HepG2 (cell line): Measurements from ENCODE around the gene LYZ. TPM values are rescaled to one million over a fixed set of nuclear protein-coding genes. Genes with fewer than 3 reads are reported as not detected.

Source experiments
- AGO2 ChIP-seq: fragments of 200-400 bp; formaldehyde crosslinking; optimal IDR thresholded peaks from 2 replicates; pipeline ENCODE3; 2017; ENCODE audit warnings: mild to moderate bottlenecking, low read depth, low read length, moderate library complexity
- ARNTL ChIP-seq: sonication (generic); formaldehyde crosslinking; IDR thresholded peaks from 2 replicates; pipeline ENCODE4 v1.4.0; 2020; ENCODE audit warnings: mild to moderate bottlenecking, missing genetic modification reagents
- CREB1 ChIP-seq, 2 experiments: fragments of 450-650 bp in 1 of 2; IDR thresholded peaks; 2 replicates each; pipeline ENCODE4 v1.6.1; 2016 to 2017; ENCODE audit warnings: control low read depth in 1 of 2, mild to moderate bottlenecking in 1 of 2, missing compliant biosample characterization in 1 of 2, missing genetic modification characterization in 1 of 2
- CSRNP2 ChIP-seq: sonication (generic); formaldehyde crosslinking; conservative IDR thresholded peaks from 2 replicates; pipeline ENCODE4 v1.8.0; 2022; ENCODE audit warnings: low read depth, missing genetic modification reagents
- DPF2 ChIP-seq: sonication (generic); formaldehyde crosslinking; IDR thresholded peaks from 2 replicates; pipeline ENCODE4 v1.4.0; 2020; ENCODE audit warnings: mild to moderate bottlenecking, low read depth, missing genetic modification reagents, borderline replicate concordance
- FOXA3 ChIP-seq: IDR thresholded peaks from 2 replicates; pipeline ENCODE4 v1.6.1; 2016; ENCODE audit warnings: missing genetic modification reagents, missing compliant biosample characterization
- GABPA ChIP-seq, 2 experiments: IDR thresholded peaks; 2 replicates each; pipeline ENCODE4 v1.6.1; 2011 to 2016; ENCODE audit warnings: low read depth in 2 of 2, low read length in 1 of 2, missing biosample characterization in 1 of 2, missing genetic modification characterization in 1 of 2
- KDM4B ChIP-seq: sonication (generic); formaldehyde crosslinking; IDR thresholded peaks from 2 replicates; pipeline ENCODE4 v1.4.0; 2020; ENCODE audit warnings: missing genetic modification reagents
- NCOA2 ChIP-seq: sonication (generic); formaldehyde crosslinking; IDR thresholded peaks from 2 replicates; pipeline ENCODE4 v1.8.0; 2022; ENCODE audit warnings: inconsistent platforms
- ONECUT2 ChIP-seq: sonication (generic); formaldehyde crosslinking; IDR thresholded peaks from 2 replicates; pipeline ENCODE4 v1.4.0; 2020; ENCODE audit warnings: missing genetic modification reagents
- POLR2G ChIP-seq: fragments of 200-400 bp; formaldehyde crosslinking; IDR thresholded peaks from 2 replicates; pipeline ENCODE4 v1.6.1; 2018; ENCODE audit warnings: mild to moderate bottlenecking, low read depth, low read length, moderate library complexity
- PTBP1 ChIP-seq: fragments of 200-400 bp; formaldehyde crosslinking; IDR thresholded peaks from 2 replicates; pipeline ENCODE4 v1.6.1; 2018; ENCODE audit warnings: low read length, low read depth; ENCODE audit not compliant: poor library complexity, severe bottlenecking
- SAP130 ChIP-seq: IDR thresholded peaks from 2 replicates; pipeline ENCODE4 v1.6.1; 2016; ENCODE audit warnings: low read depth
- SNRNP70 ChIP-seq: fragments of 200-400 bp; formaldehyde crosslinking; IDR thresholded peaks from 2 replicates; pipeline ENCODE4 v1.6.1; 2017; ENCODE audit warnings: mild to moderate bottlenecking, low read depth, low read length, moderate library complexity
- TEAD2 ChIP-seq: sonication (generic); formaldehyde crosslinking; IDR thresholded peaks from 2 replicates; pipeline ENCODE4 v1.9.0; 2021; ENCODE audit warnings: missing genetic modification reagents
- TEF ChIP-seq: sonication (generic); formaldehyde crosslinking; IDR thresholded peaks from 2 replicates; pipeline ENCODE4 v1.5.0; 2020; ENCODE audit warnings: missing genetic modification reagents
- ZFY ChIP-seq: sonication (generic); formaldehyde crosslinking; IDR thresholded peaks from 2 replicates; pipeline ENCODE4 v1.4.0; 2020; ENCODE audit warnings: missing genetic modification reagents
- ZNF12 ChIP-seq: sonication (generic); formaldehyde crosslinking; IDR thresholded peaks from 2 replicates; pipeline ENCODE4 v1.5.0; 2020; ENCODE audit warnings: missing genetic modification reagents
- ZNF24 ChIP-seq: fragments of 450-650 bp; IDR thresholded peaks from 2 replicates; pipeline ENCODE4 v1.6.1; 2017; ENCODE audit warnings: antibody characterized with exemption, mild to moderate bottlenecking
- ZNF343 ChIP-seq: sonication (generic); formaldehyde crosslinking; IDR thresholded peaks from 2 replicates; pipeline ENCODE4 v1.4.0; 2020; ENCODE audit warnings: mild to moderate bottlenecking, missing genetic modification reagents
- ZNF512B ChIP-seq: sonication (generic); formaldehyde crosslinking; IDR thresholded peaks from 2 replicates; pipeline ENCODE4 v1.5.1; 2020; ENCODE audit warnings: missing genetic modification reagents, mild to moderate bottlenecking, borderline replicate concordance
- ZNF784 ChIP-seq: sonication (generic); formaldehyde crosslinking; IDR thresholded peaks from 2 replicates; pipeline ENCODE4 v1.5.1; 2020; ENCODE audit warnings: missing genetic modification reagents, mild to moderate bottlenecking, borderline replicate concordance
- polyA plus RNA-seq, 8 experiments: library from polyadenylated mRNA; depleted of rRNA in 3 of 8; stranded (reverse) in 7 of 8; unstranded in 1 of 8; fragments of >200 nt; fragmentation: Illumina TruSeq in 4 of 8; extraction: Trizol in 4 of 8; gene quantifications; 2 replicates each; pipeline versions ENCODE4 v1.2.1 to v1.2.3, GENCODE V29; 2011 to 2016; ENCODE audit warnings: low read depth in 4 of 8, missing spikeins in 1 of 8, mixed read lengths in 1 of 8; ENCODE audit not compliant: insufficient read depth in 1 of 8
- total RNA-seq, 5 experiments: library from RNA; depleted of rRNA; stranded (reverse); fragments of >200 nt; fragmentation: Illumina TruSeq; extraction: Trizol; gene quantifications; 2 replicates each; pipeline ENCODE4 v1.2.3, GENCODE V29; 2016; ENCODE audit warnings: low read depth in 1 of 5
- TF ChIP-seq, protein P1 (sequence below): sonication (generic); formaldehyde crosslinking; IDR thresholded peaks from 2 replicates; pipeline ENCODE4 v1.4.0; 2020; ENCODE audit warnings: missing genetic modification reagents

Gene LYZ
- total and polyA plus RNA-seq, 2 of the 13 experiments (the other 11 are each of a cell fraction or from before 2014, with no cell fraction given): 1,788 to 2,054 TPM

GRCh38 chr12:69350002-69350626 is 1.9 kb downstream of the LYZ start (continued):
- no peak for TF ChIP-seq ZNF512B (CRISPR knock-in tag)
- no peak for TF ChIP-seq TEAD2 (CRISPR knock-in tag)
- TF ChIP-seq POLR2G: peak; percentile 54; the same call in 1 of the 2 replicates
- no peak for TF ChIP-seq CREB1 (IDR thresholded peaks at IDR 0.05)
- no peak; the same call in 1 of the 2 replicates for TF ChIP-seq CREB1 (CRISPR knock-in tag; IDR thresholded peaks at IDR 0.05)
- no peak for TF ChIP-seq PTBP1
- TF ChIP-seq DPF2 (CRISPR knock-in tag): no peak
- TF ChIP-seq ZNF343 (CRISPR knock-in tag): no peak
- TF ChIP-seq TEF: no peak
- TF ChIP-seq ARNTL (CRISPR knock-in tag): 0 out of 2 replicates have a peak, but pooled peaks have one; percentile 31
- no peak for TF ChIP-seq KDM4B
- peak; percentile 40; the same call in 1 of the 2 replicates for TF ChIP-seq SAP130 (CRISPR knock-in tag)
- no peak for TF ChIP-seq ZFY (CRISPR knock-in tag)
- no peak for TF ChIP-seq NCOA2 (CRISPR knock-in tag)
- peak; percentile 60 for TF ChIP-seq AGO2
- TF ChIP-seq, protein P1, sequence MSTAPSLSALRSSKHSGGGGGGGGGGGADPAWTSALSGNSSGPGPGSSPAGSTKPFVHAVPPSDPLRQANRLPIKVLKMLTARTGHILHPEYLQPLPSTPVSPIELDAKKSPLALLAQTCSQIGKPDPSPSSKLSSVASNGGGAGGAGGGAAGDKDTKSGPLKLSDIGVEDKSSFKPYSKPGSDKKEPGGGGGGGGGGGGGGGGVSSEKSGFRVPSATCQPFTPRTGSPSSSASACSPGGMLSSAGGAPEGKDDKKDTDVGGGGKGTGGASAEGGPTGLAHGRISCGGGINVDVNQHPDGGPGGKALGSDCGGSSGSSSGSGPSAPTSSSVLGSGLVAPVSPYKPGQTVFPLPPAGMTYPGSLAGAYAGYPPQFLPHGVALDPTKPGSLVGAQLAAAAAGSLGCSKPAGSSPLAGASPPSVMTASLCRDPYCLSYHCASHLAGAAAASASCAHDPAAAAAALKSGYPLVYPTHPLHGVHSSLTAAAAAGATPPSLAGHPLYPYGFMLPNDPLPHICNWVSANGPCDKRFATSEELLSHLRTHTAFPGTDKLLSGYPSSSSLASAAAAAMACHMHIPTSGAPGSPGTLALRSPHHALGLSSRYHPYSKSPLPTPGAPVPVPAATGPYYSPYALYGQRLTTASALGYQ (CRISPR knock-in tag): 0 out of 2 replicates have a peak, but pooled peaks have one; percentile 3
- TF ChIP-seq ZNF784: no peak
- no peak for TF ChIP-seq GABPA (IDR thresholded peaks at IDR 0.05; ENCODE audit: low read depth, low read length)
- TF ChIP-seq GABPA (CRISPR knock-in tag; IDR thresholded peaks at IDR 0.05; ENCODE audit: low read depth): no peak
- TF ChIP-seq FOXA3: no peak
- TF ChIP-seq CSRNP2 (CRISPR knock-in tag): no peak
- TF ChIP-seq SNRNP70: no peak
- peak; percentile 51; the same call in 1 of the 2 replicates for TF ChIP-seq ONECUT2 (CRISPR knock-in tag)
- TF ChIP-seq ZNF24: no peak
- no peak for TF ChIP-seq ZNF12 (CRISPR knock-in tag)
